Activated CD4-positive, alpha-beta T cell treated with anti-CD3 and anti-CD28 coated beads, Interleukin-2, amount 50 U/mL, for 16 hours (primary cell): ENCODE measurements around the gene COL4A3.
"Not testable (repeated sequence)": the region's sequence is repeated elsewhere in the genome, so short reads cannot be mapped to it uniquely, and the experiment has no call there.

Experiments used
- DNase-seq: peaks from one replicate; pipeline ENCODE4 v3.0.0-alpha.2; 2020

The COL4A3 gene

GRCh38 chr2:227160164-227160563 is 4.3 kb upstream of the COL4A3 start:
- DNase-seq, result no peak

GRCh38 chr2:227161947-227162346 is 2.5 kb upstream of the COL4A3 start:
- no peak for DNase-seq

- no peak for DNase-seq
Measured at GRCh38 chr2:227163485-227163997, 883 bp upstream of the COL4A3 start.

- peak; percentile 54 for DNase-seq
Measured at GRCh38 chr2:227164763-227165291, 403 bp downstream of the COL4A3 start.

- DNase-seq, result not testable (repeated sequence)
Measured at GRCh38 chr2:227171779-227172178, 7.4 kb downstream of the COL4A3 start.

- no peak for DNase-seq
Measured at GRCh38 chr2:227177592-227178336, 13.3 kb downstream of the COL4A3 start.

GRCh38 chr2:227179988-227180685 is 15.7 kb downstream of the COL4A3 start:
- no peak for DNase-seq

GRCh38 chr2:227180770-227181169 is 16.3 kb downstream of the COL4A3 start:
- no peak for DNase-seq

- DNase-seq, result no peak
Measured at GRCh38 chr2:227182765-227183164, 18.3 kb downstream of the COL4A3 start.

- no peak for DNase-seq
Measured at GRCh38 chr2:227183657-227184367, 19.4 kb downstream of the COL4A3 start.

- DNase-seq, result no peak
Measured at GRCh38 chr2:227185615-227186232, 21.3 kb downstream of the COL4A3 start.

- no peak for DNase-seq
Measured at GRCh38 chr2:227186751-227187150, 22.3 kb downstream of the COL4A3 start.

GRCh38 chr2:227188292-227188691 is 23.9 kb downstream of the COL4A3 start:
- no peak for DNase-seq

- DNase-seq, result no peak
Measured at GRCh38 chr2:227191367-227191766, 26.9 kb downstream of the COL4A3 start.

- DNase-seq, result no peak
Measured at GRCh38 chr2:227192491-227192890, 28.1 kb downstream of the COL4A3 start.

- DNase-seq, result no peak
Measured at GRCh38 chr2:227194219-227194618, 29.8 kb downstream of the COL4A3 start.

GRCh38 chr2:227198866-227199265 is 34.4 kb downstream of the COL4A3 start:
- no peak for DNase-seq

GRCh38 chr2:227201771-227202170 is 37.3 kb downstream of the COL4A3 start:
- DNase-seq, result no peak

GRCh38 chr2:227204452-227204851 is 40.0 kb downstream of the COL4A3 start:
- DNase-seq, result no peak

- no peak for DNase-seq
Measured at GRCh38 chr2:227205701-227206100, 41.3 kb downstream of the COL4A3 start.

GRCh38 chr2:227206406-227206805 is 42.0 kb downstream of the COL4A3 start:
- DNase-seq, result no peak

GRCh38 chr2:227207573-227207972 is 43.1 kb downstream of the COL4A3 start:
- DNase-seq, result no peak

- no peak for DNase-seq
Measured at GRCh38 chr2:227214622-227215041, 50.2 kb downstream of the COL4A3 start.
